Stomach smooth muscle (tissue), 2 donors: ENCODE results near the gene SP110.

Experiments
- H3K27ac ChIP-seq: one replicate; pipeline ENCODE4 v1.7.0; 2013; ENCODE audit warnings: mild to moderate bottlenecking, low read length, inconsistent platforms
- H3K27me3 ChIP-seq, 2 donors: one replicate each; pipeline ENCODE4 v1.7.0; 2013; ENCODE audit warnings: low read length in 2 of 2; ENCODE audit not compliant: insufficient read depth in 2 of 2, control insufficient read depth in 1 of 2
- H3K36me3 ChIP-seq, 2 donors: one replicate each; pipeline ENCODE4 v1.7.0; 2013; ENCODE audit warnings: low read length in 2 of 2; ENCODE audit not compliant: control insufficient read depth in 2 of 2, insufficient read depth in 2 of 2
- H3K4me1 ChIP-seq: one replicate; pipeline ENCODE4 v1.7.0; 2013; ENCODE audit warnings: low read length; ENCODE audit not compliant: control insufficient read depth, insufficient read depth
- H3K4me3 ChIP-seq, 2 donors: one replicate each; pipeline ENCODE4 v1.7.0; 2013; ENCODE audit warnings: low read length in 2 of 2
- H3K9ac ChIP-seq, 2 donors: one replicate each; pipeline ENCODE4 v1.7.0; 2013; ENCODE audit warnings: low read length in 2 of 2, mild to moderate bottlenecking in 1 of 2
- H3K9me3 ChIP-seq, 2 donors: one replicate each; pipeline ENCODE4 v1.7.0; 2013; ENCODE audit warnings: low read length in 2 of 2; ENCODE audit not compliant: control insufficient read depth in 2 of 2
- donor health status: healthy.
- donor health status: Pancreatic carcinoma.

Gene SP110

DNA sequence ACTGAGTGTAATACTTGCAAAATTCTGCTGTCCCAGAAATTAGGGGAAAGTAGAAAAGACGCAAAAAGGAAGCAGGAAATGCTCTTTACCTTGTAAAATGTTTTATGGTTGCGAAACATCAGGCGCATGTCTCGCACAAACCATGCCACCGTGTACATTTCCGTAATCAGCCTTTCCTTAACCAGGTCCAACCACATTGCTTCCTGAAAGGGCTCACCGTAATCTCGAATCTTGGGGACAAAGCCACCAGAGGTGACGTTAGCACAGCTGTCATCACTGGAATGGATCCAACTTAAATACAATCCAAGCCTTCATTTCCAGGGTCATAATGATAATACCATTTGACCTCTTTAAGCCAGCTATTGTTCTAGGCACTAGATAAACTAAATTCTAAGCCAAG, 49.3 kb downstream of the SP110 start:
- H3K27me3 ChIP-seq = no peaks in the 10 kb centered on the region
- no peak overlapping the region for H3K4me3 ChIP-seq
- no peaks in the 10 kb centered on the region for H3K9me3 ChIP-seq
- H3K4me1 ChIP-seq = no peaks in the 10 kb centered on the region
- no peak overlapping the region for H3K9ac ChIP-seq
- H3K27ac ChIP-seq = no peak overlapping the region
- peaks cover 10 to 23% of the 10 kb centered on the region in 2 donors for H3K36me3 ChIP-seq

DNA sequence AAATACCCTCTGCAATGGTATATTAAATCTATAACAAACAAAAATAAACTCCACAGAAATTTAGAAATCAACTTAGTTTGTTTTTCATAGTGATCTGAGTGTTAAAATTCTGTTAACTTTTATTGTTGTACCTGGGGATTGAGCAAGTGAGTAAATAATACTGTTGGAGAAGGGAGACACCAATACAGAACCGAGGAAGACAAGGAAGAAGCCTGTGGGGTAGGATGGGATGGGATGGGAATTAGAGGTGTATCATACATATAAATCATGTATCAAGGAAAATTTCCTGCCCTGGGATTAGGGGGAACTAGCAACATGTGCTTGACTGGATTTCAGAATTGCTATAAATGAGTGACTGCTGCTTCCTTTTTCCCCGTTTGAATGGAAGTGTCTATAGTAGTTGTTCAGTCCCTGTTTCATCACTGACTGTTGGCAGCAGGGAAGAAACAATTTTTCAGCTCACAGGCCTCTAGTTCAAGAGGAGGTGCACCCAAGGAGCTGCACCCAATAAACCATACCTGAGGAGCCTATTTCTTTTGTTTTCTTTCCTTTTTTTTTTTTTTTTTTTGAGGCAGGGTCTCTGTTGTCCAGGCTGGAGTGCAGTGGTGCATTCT, 53.1 kb downstream of the SP110 start:
- Histone ChIP-seq H3K9ac (no peak overlapping the region), H3K36me3 (peaks cover 4 to 5% of the 10 kb centered on the region in 2 donors), H3K4me1 (no peaks in the 10 kb centered on the region), H3K4me3 (no peak overlapping the region), H3K9me3 (no peaks in the 10 kb centered on the region), H3K27ac (no peak overlapping the region), H3K27me3 (no peaks in the 10 kb centered on the region)

DNA sequence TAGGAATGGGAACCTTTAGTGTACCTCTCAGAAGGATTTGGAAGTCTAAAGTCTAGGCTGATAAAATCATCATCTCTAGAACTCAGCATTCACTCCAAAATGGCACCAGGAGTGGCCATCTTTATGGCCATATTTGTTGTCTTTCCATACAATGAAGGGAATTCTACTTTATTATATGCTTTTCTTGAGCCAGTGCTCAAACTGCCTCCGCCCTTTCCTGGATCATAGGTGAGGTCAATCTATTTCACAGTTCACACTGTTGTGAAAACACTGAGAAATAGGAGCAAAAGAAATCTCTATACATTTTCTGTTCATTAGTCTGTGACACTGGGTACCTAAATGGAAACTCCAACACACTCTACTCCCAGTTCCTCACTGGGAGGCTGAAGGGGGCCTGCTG, 55.6 kb downstream of the SP110 start:
- no peak overlapping the region for H3K9ac ChIP-seq
- H3K36me3 ChIP-seq = peaks cover 4 to 5% of the 10 kb centered on the region in 2 donors
- no peak overlapping the region for H3K27ac ChIP-seq
- no peaks in the 10 kb centered on the region for H3K9me3 ChIP-seq
- no peaks in the 10 kb centered on the region for H3K4me1 ChIP-seq
- no peak overlapping the region for H3K4me3 ChIP-seq
- no peaks in the 10 kb centered on the region for H3K27me3 ChIP-seq

DNA sequence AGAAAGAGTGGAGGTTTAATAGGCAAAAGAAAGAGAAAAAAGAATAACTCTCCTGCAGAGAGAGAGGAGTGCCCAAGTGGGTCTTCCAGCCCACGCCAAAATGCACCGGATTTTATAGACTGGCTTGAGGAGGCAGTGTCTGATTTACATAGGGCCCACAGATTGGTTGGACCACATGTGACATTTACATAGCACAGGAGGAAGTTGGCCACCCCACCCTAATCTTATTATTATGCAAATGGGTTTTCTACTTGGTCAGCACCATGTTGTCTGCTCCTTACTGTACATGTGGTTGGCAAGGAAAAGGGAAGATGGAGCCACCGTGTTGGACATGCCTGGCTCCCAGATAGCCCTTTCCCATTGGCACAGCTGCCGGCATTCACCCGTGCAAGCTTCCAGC, 56.8 kb downstream of the SP110 start:
- Histone ChIP-seq H3K4me1 (no peaks in the 10 kb centered on the region), H3K9ac (no peak overlapping the region), H3K4me3 (no peak overlapping the region), H3K27me3 (no peaks in the 10 kb centered on the region), H3K36me3 (peaks cover 4 to 5% of the 10 kb centered on the region in 2 donors), H3K9me3 (no peaks in the 10 kb centered on the region), H3K27ac (no peak overlapping the region)

DNA sequence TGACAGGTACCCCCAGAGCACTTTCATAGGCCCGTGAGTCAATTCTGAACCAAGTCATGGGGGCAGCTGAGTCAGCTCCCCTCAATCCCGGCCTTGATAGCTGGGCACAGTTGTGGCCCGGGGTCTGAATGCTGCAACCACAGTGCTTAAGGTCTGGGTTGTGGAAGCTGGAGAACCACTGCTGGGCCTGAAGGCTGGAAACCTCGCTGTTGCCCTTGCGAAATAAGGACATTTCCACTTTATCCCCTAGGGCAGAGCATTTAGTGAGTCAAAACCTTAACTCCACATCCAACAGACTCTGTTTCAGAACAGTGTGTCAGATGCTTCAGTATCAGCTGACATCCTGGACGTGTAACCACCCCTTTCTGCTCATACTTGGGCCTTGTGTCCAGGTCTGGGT, 58.6 kb downstream of the SP110 start:
- H3K9ac ChIP-seq = no peak overlapping the region
- H3K27me3 ChIP-seq = no peaks in the 10 kb centered on the region
- H3K9me3 ChIP-seq = no peaks in the 10 kb centered on the region
- no peaks in the 10 kb centered on the region for H3K4me1 ChIP-seq
- no peak overlapping the region for H3K27ac ChIP-seq
- H3K36me3 ChIP-seq = no peaks in the 10 kb centered on the region
- H3K4me3 ChIP-seq = no peak overlapping the region

DNA sequence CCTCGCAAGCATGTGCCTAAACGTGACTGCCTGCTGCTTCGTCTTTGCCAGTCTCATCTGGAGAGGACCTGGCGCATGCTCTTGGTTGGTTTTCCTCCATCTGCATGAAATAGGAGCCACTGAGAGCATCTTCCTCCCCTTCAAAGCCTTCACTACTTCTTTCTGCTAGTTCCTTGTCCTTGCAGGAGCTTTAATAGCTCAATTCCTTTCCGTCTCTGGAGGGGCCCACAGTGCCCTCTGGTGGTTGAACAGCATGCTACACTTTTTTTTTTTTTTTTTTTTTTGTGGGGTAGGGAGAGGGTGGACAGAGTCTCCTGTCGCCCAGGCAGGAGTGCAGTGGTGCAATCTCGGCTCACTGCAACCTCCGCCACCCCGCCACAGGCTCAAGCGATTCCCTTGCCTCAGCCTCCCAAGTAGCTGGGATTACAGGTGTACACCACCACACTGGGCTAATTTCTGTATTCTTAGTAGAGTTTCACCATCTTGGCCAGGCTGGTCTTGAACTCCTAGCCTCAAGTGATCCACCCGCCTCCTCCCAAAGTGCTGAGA, 59.6 kb downstream of the SP110 start:
- Histone ChIP-seq H3K36me3 (no peaks in the 10 kb centered on the region), H3K9ac (no peak overlapping the region), H3K27me3 (no peaks in the 10 kb centered on the region), H3K9me3 (no peaks in the 10 kb centered on the region), H3K27ac (no peak overlapping the region), H3K4me1 (no peaks in the 10 kb centered on the region), H3K4me3 (peak overlapping the region in 1 of 2 donors; percentile 22)

DNA sequence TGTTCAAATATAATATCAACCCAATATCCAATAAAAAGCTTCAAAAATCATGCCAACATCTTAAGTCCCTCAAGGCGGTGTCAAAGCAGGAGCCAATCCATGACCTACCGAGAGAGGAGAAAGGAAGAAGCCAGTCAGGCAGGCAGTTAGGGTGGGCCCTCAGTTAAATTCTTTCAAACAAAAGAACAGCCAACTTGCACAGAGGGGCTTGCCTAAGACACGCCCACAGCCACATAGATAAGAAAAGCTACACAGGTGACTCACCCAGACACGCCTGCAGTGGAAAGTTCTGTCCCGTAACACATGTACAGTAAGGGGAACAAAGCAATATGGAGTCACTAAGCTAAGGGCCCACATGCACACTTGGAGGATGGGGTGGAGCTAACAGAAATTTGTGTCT, 61.3 kb downstream of the SP110 start:
- Histone ChIP-seq H3K9ac (no peak overlapping the region), H3K36me3 (no peaks in the 10 kb centered on the region), H3K9me3 (no peaks in the 10 kb centered on the region)

DNA sequence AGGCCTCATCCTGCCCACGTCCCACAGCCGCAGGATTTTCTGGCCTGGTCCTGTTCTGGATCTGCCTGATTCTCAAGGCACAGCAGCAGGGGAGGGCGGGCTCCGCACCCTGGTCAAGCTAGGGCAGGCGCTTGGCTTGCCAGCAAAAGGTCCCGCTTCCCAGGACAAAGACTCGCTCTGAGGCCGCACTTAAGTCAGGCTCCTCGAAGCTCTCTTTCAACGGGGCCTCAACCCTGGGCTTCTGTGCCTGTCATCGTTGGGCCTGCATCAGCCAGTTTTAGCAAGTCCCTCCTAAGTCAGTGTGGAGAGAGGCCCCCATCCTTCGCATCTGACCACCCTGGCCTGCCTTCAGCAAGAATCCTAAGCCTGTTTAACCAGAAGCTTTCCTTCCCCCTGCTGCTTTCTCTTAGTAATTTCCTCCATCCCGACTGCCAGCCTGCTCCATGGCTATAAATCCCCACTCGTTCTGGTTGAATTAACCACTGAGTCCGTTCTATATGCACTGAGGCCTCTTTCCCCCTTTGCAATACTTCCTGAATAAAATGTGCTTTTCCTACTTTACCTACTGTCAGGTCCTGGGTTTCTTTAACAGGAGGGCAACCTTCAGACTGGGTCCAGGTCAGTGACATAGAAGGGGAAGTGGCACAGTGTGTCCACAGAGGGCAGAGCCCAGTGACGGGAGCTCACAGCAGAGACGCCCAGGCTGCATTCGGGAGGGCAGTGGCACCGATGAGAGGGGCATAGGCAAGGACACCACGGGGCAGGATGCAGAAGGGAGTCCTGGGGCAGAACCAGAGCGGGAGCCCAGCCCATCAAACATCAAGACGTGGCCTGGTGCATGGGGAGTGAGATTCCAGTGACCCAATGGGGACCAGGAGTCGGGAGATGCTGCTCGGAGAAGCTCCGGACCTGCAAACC, 62.7 kb downstream of the SP110 start:
- no peaks in the 10 kb centered on the region for H3K27me3 ChIP-seq
- H3K9ac ChIP-seq = no peak overlapping the region
- no peaks in the 10 kb centered on the region for H3K4me1 ChIP-seq
- H3K27ac ChIP-seq = no peak overlapping the region
- no peaks in the 10 kb centered on the region for H3K36me3 ChIP-seq
- peaks cover under 1 to 2% of the 10 kb centered on the region in 2 donors for H3K9me3 ChIP-seq
- no peak overlapping the region for H3K4me3 ChIP-seq

More for the DNA sequence above, 61.3 kb downstream of the SP110 start:
- Histone ChIP-seq H3K27me3 (no peaks in the 10 kb centered on the region), H3K4me1 (no peaks in the 10 kb centered on the region), H3K27ac (no peak overlapping the region), H3K4me3 (no peak overlapping the region)

DNA sequence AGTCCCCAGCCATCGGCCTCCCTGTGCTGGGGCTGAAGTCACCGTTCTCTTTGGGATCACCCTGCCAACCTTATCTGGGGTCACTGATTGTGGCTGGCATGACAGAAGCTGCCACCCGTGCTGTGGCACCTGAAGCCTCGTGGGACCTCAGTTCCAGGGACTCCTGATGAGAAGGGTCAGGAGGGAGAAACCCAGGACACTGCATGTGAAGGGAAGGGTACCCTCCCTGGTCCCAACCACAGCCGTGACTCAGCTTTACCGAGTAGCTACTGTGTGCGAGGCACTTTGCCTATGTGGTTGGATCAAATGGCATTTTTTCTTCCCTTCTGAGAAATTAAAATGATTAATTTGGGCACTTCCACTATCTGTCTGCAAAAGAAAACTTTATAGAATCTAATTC, 64.4 kb downstream of the SP110 start:
- no peak overlapping the region for H3K27ac ChIP-seq
- no peak overlapping the region for H3K4me3 ChIP-seq
- no peaks in the 10 kb centered on the region for H3K4me1 ChIP-seq
- no peaks in the 10 kb centered on the region for H3K27me3 ChIP-seq
- H3K9ac ChIP-seq = no peak overlapping the region
- H3K9me3 ChIP-seq = peaks cover 2 to 6% of the 10 kb centered on the region in 2 donors
- H3K36me3 ChIP-seq = no peaks in the 10 kb centered on the region

DNA sequence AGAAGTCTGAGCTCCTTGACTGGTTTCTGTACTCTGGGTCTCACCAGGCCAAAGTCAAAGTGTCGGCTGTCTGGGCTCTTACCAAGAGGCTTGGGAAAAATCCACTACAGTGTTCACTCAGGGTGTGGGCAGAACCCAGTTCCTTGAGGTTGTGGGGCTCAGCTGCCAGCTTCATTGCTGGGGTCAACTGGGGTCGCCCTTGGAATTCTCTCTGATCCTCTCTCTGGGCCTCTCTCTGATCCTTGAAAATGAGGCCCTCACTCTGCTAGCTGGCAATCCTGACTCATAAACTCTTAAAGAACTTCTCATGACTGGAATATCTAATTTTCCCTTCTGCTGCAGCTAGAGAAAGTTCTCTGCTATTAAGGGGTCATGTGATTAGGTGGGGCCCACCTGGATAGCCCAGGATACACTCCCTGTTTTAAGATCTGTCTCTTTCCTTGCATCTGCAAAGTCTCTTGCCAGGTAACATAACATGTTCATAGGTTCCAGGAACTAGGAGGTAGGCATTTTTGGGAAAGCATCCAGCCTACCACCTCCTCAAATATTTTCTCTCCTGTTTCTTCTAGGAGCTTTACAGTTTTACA, 66.3 kb downstream of the SP110 start:
- Histone ChIP-seq H3K27ac (no peak overlapping the region), H3K9me3 (peaks cover 2 to 6% of the 10 kb centered on the region in 2 donors), H3K9ac (no peak overlapping the region), H3K27me3 (no peaks in the 10 kb centered on the region), H3K36me3 (no peaks in the 10 kb centered on the region), H3K4me3 (no peak overlapping the region), H3K4me1 (no peaks in the 10 kb centered on the region)
